HL-60/S4 (cell line): ENCODE data around the gene GRIA1.

ENCODE experiments used
- in situ Hi-C: fragments of 300-500 bp; cut with MboI; formaldehyde crosslinking; loops from 2 replicates; pipeline ENCODE4 v1.14.3; 2022; ENCODE audit warnings: low sequenced_read_pairs

The GRIA1 gene

GRCh38 chr5:153543959-153544470, 53.5 kb downstream of the GRIA1 start:
- in situ Hi-C loops, result no loop called here

GRCh38 chr5:153544706-153545105, 54.2 kb downstream of the GRIA1 start:
- in situ Hi-C loops, result no loop called here

- in situ Hi-C loops, result no loop called here
These were observed 56.1 kb downstream of the GRIA1 start for GRCh38 chr5:153546566-153546965.

DNA sequence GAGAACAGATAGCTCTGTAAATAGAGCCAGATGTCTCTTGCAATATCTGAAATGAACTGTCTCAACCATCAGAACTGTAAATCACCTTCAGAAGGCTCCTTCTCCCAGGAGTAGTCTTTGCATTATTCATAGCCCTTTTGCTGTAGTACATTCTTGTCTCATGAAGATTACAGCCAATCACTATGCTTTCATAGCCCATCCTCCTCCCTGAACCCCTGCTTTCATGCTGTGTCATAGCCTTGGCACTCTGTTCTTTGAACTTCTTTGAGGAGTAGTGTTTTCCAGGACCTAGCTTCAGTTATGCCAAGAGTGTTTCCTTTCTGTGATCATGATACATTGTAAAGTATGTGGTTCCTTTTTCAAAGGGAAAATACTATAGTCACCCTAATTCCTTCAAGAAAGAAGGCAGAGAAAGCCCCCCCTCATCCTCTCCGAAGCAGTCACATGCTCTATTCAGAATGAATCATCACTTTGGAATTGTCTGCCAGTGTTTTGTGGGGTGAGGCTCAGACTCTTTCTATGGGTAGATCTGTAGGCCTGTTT, 61.1 kb downstream of the GRIA1 start:
- in situ Hi-C loops, result no loop called here

- in situ Hi-C loops, result no loop called here
These were observed 62.4 kb downstream of the GRIA1 start for GRCh38 chr5:153552886-153553285.

- in situ Hi-C loops, result no loop called here
These were observed 65.1 kb downstream of the GRIA1 start for GRCh38 chr5:153555420-153556114.

- in situ Hi-C loops, result no loop called here
These were observed 68.5 kb downstream of the GRIA1 start for GRCh38 chr5:153558957-153559356.

DNA sequence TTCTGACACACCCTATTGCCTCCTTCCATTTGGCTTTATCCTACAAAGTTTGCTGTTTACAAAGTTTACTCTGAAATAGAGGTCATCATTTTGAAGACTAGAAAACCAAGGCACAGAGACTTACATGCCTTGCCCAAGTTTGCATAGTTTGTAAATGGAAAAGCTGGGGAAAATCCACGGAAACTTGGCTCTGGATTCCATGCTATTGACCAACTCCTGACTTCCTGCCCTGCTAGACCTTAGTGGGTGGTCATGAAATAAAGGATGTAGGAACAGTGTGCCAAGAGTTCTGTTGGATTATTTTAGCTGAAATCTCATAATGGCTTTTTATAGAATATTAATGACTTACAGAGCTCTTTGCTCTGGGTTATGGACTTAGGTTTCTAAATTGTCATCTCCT, 69.5 kb downstream of the GRIA1 start:
- in situ Hi-C loops, result no loop called here

DNA sequence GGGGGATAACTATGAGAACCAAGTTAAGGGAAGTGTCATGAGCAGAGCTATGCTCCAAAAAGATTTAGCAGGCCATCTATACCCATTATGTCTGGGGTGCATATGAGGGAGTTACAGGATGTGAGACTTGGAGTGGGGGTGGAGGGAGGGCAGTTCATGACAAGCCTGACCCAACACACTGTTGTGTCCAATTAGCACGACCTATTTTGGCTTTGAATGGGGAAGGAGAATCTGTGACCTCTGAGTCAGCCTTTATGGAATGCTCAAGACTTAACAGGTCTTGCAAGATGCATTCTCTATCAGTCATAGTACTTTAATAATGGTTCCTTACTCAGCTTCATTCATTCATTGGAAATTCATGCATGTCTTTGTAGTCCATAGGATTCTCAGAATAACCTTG, 71.7 kb downstream of the GRIA1 start:
- in situ Hi-C loops, result no loop called here

DNA sequence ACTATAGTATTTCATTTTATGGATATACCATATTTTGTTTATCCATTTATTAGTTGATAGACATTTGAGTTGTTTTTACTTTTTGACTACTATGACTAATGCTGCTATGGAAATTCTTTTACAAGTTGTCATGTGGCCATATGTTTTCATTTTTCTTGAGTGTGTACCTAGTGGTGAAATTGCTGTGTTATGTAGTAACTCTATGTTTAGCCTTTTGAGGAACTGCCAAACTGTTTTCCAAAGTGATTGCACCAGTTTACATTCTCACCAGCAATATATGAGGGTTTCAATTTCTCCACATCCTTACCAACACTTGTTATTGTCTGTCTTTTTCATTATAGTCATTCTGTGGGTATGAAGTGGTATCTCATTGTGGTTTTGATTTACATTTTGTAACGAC, 75.4 kb downstream of the GRIA1 start:
- in situ Hi-C loops, result no loop called here

DNA sequence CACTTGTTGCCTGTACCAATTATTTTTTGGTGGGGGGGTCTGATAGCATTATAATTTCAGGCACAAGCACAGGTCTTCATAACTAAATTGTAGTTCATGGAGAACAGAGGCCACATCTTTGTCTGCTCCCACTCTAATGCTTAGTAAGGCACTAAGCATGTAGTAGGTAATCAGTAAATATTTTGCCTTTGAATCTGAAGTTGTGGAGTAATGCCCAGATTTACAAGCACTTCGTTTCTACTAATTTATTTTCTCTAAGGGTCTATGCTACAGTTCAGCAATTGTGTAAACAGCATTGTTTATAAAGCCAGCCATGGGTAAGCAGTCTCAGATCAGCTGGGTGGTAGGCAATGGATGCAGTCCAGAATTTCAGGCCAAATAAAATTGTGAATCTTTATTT, 78.6 kb downstream of the GRIA1 start:
- in situ Hi-C loops, result no loop called here

- in situ Hi-C loops, result no loop called here
These were observed 80.7 kb downstream of the GRIA1 start for GRCh38 chr5:153571162-153571561.

GRCh38 chr5:153572411-153573145, 82.1 kb downstream of the GRIA1 start:
- in situ Hi-C loops, result no loop called here

- in situ Hi-C loops, result no loop called here
These were observed 83.0 kb downstream of the GRIA1 start for GRCh38 chr5:153573326-153574033.

DNA sequence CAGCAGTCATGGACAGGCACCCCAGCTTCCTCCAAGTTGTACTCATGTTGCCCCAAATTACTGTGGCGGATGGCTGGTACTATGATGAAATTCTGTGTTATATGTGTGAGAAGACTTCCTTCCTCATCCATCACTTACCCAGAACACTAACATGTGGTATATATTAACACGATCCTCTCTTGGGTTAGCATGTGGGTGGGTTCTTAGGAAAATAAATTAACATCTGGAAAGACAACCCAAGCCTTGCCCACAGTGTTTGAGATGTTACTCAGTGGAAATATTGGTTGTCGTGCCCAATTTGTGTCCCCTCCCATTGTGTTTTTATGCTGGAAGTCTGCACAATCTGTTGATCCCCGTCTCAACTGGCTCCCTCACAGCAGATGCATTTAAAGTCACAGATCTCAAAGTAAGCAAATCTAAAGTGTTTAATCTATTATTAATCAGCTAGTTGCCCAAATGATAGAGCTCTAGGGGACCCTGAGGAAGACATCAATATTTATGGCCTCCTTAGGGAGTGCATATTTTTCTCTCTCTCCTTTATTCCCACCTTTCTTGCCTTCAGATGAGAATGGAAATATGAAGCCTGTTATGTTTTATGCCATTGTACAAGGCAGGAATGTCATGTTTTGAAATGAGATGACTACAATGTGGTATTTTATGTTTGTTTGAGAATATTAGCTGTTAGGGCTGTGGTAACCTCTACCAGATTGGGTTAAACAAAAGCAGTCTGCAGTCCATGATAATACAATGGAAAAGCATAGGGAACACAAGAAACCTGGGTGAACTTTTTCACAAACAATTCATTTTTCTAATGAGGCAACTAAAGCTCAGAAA, 93.9 kb downstream of the GRIA1 start:
- in situ Hi-C loops, result no loop called here

DNA sequence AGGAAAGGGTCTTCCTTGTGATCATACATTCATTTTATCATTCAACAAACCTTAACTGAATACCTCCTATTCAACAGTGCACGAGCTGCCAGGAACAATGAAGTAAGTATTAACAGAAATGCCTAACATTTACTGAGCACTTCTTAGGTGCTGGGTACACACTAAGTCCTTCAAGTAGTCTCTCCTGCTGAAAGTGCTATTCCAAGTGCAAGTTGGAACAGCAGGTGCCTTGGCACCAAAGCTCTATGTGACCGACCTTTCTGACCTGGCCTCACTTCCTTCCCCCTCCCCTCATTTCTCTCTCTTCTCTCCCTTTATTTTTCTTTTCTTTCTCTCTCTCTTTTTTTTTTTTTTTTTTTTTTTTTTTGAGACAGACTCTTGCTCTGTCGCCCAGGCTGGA, 94.5 kb downstream of the GRIA1 start:
- in situ Hi-C loops, result no loop called here

DNA sequence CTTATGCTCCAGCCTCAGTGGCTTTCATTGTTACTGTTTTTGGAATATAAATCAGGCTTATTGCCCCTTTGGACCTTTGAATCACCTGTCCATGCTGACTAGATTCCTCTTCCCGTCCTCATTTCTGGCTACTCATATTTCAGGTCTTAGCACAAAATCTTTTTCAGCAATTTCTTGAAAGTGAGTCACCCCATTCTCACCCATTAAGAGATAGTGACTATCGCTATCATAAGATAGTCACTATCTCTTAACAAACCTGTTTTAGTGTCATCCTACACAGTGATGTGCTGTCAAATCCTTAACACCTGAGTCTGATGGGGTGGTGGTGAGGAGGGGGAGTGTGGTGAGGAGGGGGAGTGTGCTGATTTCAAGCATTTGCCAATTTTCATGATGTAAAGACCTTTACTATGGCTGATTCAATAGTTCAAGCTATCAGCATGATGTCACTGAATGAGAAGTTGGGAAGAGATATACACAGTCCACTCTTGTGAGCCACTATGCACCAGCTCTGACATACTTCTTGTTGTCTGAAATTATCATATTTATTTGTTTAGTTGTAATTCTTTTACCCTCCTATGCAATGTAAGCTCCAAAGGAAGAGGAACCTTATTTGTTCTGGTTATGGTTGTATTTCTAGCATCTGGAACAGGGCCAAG, 95.3 kb downstream of the GRIA1 start:
- in situ Hi-C loops, result no loop called here

DNA sequence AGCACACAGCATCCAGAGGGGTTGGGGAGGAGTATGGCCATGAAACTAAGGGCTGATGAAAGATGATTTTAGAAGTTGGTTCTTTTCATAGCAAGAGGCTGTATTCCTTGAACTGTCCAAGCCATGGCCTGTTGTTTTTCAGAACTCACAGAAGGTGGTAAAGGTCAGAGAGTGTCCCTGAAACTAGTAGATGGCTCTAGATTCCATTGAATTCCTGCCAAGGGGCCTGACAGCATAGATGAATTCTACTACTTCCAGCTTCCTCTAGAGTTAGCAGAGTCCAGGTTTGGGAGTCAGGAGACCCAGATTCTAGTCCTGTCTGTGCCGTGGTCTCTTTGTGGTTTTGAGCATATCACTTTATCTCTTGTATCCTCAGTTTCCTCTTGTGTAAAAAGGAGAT, 101.6 kb downstream of the GRIA1 start:
- in situ Hi-C loops, result no loop called here

- in situ Hi-C loops, result no loop called here
These were observed 104.3 kb downstream of the GRIA1 start for GRCh38 chr5:153594785-153595184.

DNA sequence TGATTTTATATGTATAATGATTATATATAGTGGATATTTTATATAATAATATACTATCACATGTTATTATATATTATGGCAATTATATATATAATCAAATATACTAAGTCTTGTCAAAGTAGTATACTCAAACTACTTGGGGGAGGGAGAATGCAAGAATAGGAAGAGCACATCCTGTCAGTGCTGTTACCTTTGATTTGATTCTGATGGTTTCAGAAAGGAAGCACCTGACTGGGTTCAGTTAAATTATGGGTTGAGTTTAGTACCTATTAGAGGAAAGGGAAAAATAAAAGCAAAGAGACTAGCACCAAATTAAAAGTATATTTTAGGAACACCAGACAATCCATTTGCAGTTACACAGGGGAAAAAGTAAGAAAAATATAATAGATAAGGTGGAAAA, 107.6 kb downstream of the GRIA1 start:
- in situ Hi-C loops, result no loop called here
